SK-N-SH (cell line): ENCODE measurements around the gene ADAP1. TPM values are rescaled to one million over a fixed set of nuclear protein-coding genes. Genes with fewer than 3 reads are reported as not detected.

Experiments used
- CTCF ChIA-PET: fragments of 300-600, 350-600 bp; formaldehyde crosslinking; extraction: SDS; loops from one replicate; lab custom pipeline; 2021; lab: Yijun Ruan, JAX
- POLR2A ChIA-PET: fragments of 350-600 bp; sonication (Branson Sonifier 250); formaldehyde crosslinking; extraction: SDS; loops from one replicate; lab custom pipeline; 2020; ENCODE audit warnings: antibody characterized with exemption, inconsistent platforms; lab: Yijun Ruan, JAX
- DNase-seq: peaks from one replicate; pipeline ENCODE4 v3.0.0; 2012
- H2AFZ ChIP-seq: fragments of 200-600 bp; sonication (generic); 2 replicates; pipeline ENCODE4 v1.8.1; 2016; ENCODE audit warnings: antibody characterized with exemption, mild to moderate bottlenecking, low read depth
- H3F3A ChIP-seq: fragments of 200-600 bp; sonication (generic); replicated peaks from 2 replicates; pipeline ENCODE3; 2016; ENCODE audit warnings: antibody characterized with exemption, mild to moderate bottlenecking; ENCODE audit not compliant: insufficient read depth
- H3K27ac ChIP-seq, 2 experiments: fragments of 200-500 bp in 1 of 2; fragments of 200-600 bp in 1 of 2; sonication (Bioruptor generic) in 1 of 2; sonication (generic), shearing (Covaris generic) in 1 of 2; 2 replicates each; pipeline versions ENCODE4 v1.5.1 to v1.6.1; 2014 to 2016; ENCODE audit warnings: low read depth in 2 of 2, inconsistent platforms in 1 of 2, low read length in 1 of 2, mild to moderate bottlenecking in 1 of 2, mixed read lengths in 1 of 2
- H3K27me3 ChIP-seq: fragments of 200-600 bp; sonication (generic), shearing (Covaris generic); 2 replicates; pipeline ENCODE4 v1.6.1; 2016; ENCODE audit warnings: mixed run types; ENCODE audit not compliant: insufficient read depth
- H3K36me3 ChIP-seq, 2 experiments: fragments of 200-500 bp in 1 of 2; fragments of 200-600 bp in 1 of 2; sonication (Bioruptor generic) in 1 of 2; sonication (generic) in 1 of 2; replicated peaks in 1 of 2; 2 replicates each; pipeline versions ENCODE3 to v1.5.1; 2014 to 2016; ENCODE audit warnings: low read length in 1 of 2, mild to moderate bottlenecking in 1 of 2; ENCODE audit not compliant: insufficient read depth in 2 of 2, control insufficient read depth in 1 of 2
- H3K4me1 ChIP-seq, 2 experiments: fragments of 200-500 bp in 1 of 2; fragments of 200-600 bp in 1 of 2; sonication (Bioruptor generic) in 1 of 2; sonication (generic), shearing (Covaris generic) in 1 of 2; 2 replicates each; pipeline versions ENCODE4 v1.5.1 to v1.6.1; 2014 to 2016; ENCODE audit warnings: low read depth in 1 of 2, low read length in 1 of 2, mixed run types in 1 of 2; ENCODE audit not compliant: insufficient read depth in 2 of 2, control insufficient read depth in 1 of 2
- H3K4me2 ChIP-seq: fragments of 200-600 bp; sonication (generic), shearing (Covaris generic); 2 replicates; pipeline ENCODE4 v1.6.1; 2017; ENCODE audit warnings: mixed run types
- H3K4me3 ChIP-seq, 2 experiments: fragments of 200-500 bp in 1 of 2; fragments of 200-600 bp in 1 of 2; sonication (Bioruptor generic) in 1 of 2; sonication (generic), shearing (Covaris generic) in 1 of 2; 2 replicates each; pipeline versions ENCODE4 v1.5.1 to v1.8.1; 2014 to 2016; ENCODE audit warnings: low read depth in 2 of 2, inconsistent platforms in 1 of 2, low read length in 1 of 2, mild to moderate bottlenecking in 1 of 2, mixed read lengths in 1 of 2, moderate library complexity in 1 of 2
- H3K79me2 ChIP-seq: fragments of 200-600 bp; sonication (generic); 2 replicates; pipeline ENCODE4 v1.8.1; 2017; ENCODE audit warnings: mild to moderate bottlenecking; ENCODE audit not compliant: insufficient read depth
- H3K9ac ChIP-seq: fragments of 200-600 bp; sonication (generic); 2 replicates; pipeline ENCODE4 v1.6.1; 2017; ENCODE audit warnings: mixed run types
- H3K9me2 ChIP-seq: fragments of 200-600 bp; sonication (generic); 2 replicates; pipeline ENCODE4 v1.6.1; 2017; ENCODE audit warnings: mixed run types
- H3K9me3 ChIP-seq: fragments of 200-600 bp; sonication (generic); 2 replicates; pipeline ENCODE4 v1.6.1; 2017; ENCODE audit warnings: mixed run types, mild to moderate bottlenecking, moderate library complexity
- H4K20me1 ChIP-seq: fragments of 200-600 bp; sonication (generic); 2 replicates; pipeline ENCODE4 v1.6.1; 2017; ENCODE audit warnings: mild to moderate bottlenecking, mixed run types; ENCODE audit not compliant: insufficient read depth
- CHD2 ChIP-seq: fragments of 150-350 bp; IDR thresholded peaks from 2 replicates; pipeline ENCODE4 v1.6.1; 2018; ENCODE audit warnings: low read length; ENCODE audit not compliant: partially characterized antibody
- ELF1 ChIP-seq: IDR thresholded peaks from 2 replicates; pipeline ENCODE4 v1.4.0; 2012
- EP300 ChIP-seq, 2 experiments: IDR thresholded peaks; 2 replicates each; pipeline versions ENCODE4 v1.4.0 to v1.6.1; 2012; ENCODE audit warnings: borderline replicate concordance in 1 of 2, low read depth in 1 of 2, low read length in 1 of 2
- FOSL2 ChIP-seq: IDR thresholded peaks from 2 replicates; pipeline ENCODE4 v1.4.0; 2012; ENCODE audit warnings: low read depth, mild to moderate bottlenecking, moderate library complexity, borderline replicate concordance
- FOXJ3 ChIP-seq: sonication (generic); formaldehyde crosslinking; IDR thresholded peaks from 2 replicates; pipeline ENCODE4 v1.5.1; 2020; ENCODE audit warnings: mild to moderate bottlenecking, missing genetic modification reagents
- FOXM1 ChIP-seq: IDR thresholded peaks from 2 replicates; pipeline ENCODE4 v1.4.0; 2012; ENCODE audit warnings: low read depth, mild to moderate bottlenecking
- GABPA ChIP-seq: IDR thresholded peaks from 2 replicates; pipeline ENCODE4 v1.4.0; 2012; ENCODE audit warnings: low read depth, mild to moderate bottlenecking
- GATA2 ChIP-seq: sonication (generic); formaldehyde crosslinking; IDR thresholded peaks from 2 replicates; pipeline ENCODE4 v1.5.0; 2020; ENCODE audit warnings: mild to moderate bottlenecking, missing genetic modification reagents
- MEF2A ChIP-seq: IDR thresholded peaks from 2 replicates; pipeline ENCODE4 v1.4.0; 2012; ENCODE audit warnings: low read depth, borderline replicate concordance
- MXI1 ChIP-seq: IDR thresholded peaks from 2 replicates; pipeline ENCODE4 v1.6.1; 2012; ENCODE audit warnings: mild to moderate bottlenecking, low read depth, low read length, improper control_type of control experiment
- NRF1 ChIP-seq: IDR thresholded peaks from 2 replicates; pipeline ENCODE4 v1.6.1; 2012; ENCODE audit warnings: low read depth, mild to moderate bottlenecking, low read length
- RAD21 ChIP-seq: IDR thresholded peaks from 2 replicates; pipeline ENCODE4 v1.6.1; 2012; ENCODE audit warnings: mild to moderate bottlenecking, low read length
- RCOR1 ChIP-seq: fragments of 150-350 bp; IDR thresholded peaks from 2 replicates; pipeline ENCODE4 v1.6.1; 2017; ENCODE audit warnings: antibody characterized with exemption, low read length
- RXRA ChIP-seq: IDR thresholded peaks from 2 replicates; pipeline ENCODE4 v1.4.0; 2012; ENCODE audit warnings: low read depth, mild to moderate bottlenecking, borderline replicate concordance
- TAF1 ChIP-seq: IDR thresholded peaks from 2 replicates; pipeline ENCODE4 v1.6.1; 2012; ENCODE audit warnings: low read depth, mild to moderate bottlenecking, low read length, moderate library complexity, borderline replicate concordance
- TEAD4 ChIP-seq: IDR thresholded peaks from 2 replicates; pipeline ENCODE4 v1.4.0; 2012; ENCODE audit warnings: mild to moderate bottlenecking, borderline replicate concordance; ENCODE audit not compliant: insufficient read depth
- WGBS: methylation state at CpG from one replicate; pipeline ENCODE4 v1.1.6; 2017; ENCODE audit warnings: low lambda C conversion rate; 5-methylcytosine and 5-hydroxymethylcytosine counted together
- polyA plus RNA-seq, 3 experiments: library from polyadenylated mRNA; depleted of rRNA; stranded (reverse); fragments of >200 nt; gene quantifications; 2 replicates each; pipeline ENCODE4 v1.2.3, GENCODE V29; 2012
- TF ChIP-seq, protein P1 (sequence below): fragments of 150-350 bp; IDR thresholded peaks from 2 replicates; pipeline ENCODE4 v1.6.1; 2016; ENCODE audit warnings: mild to moderate bottlenecking, low read depth, low read length
- TF ChIP-seq, protein P2 (sequence below): IDR thresholded peaks from 2 replicates; pipeline ENCODE4 v1.4.0; 2012; ENCODE audit warnings: low read depth, borderline replicate concordance
- TF ChIP-seq, protein P3 (sequence below): IDR thresholded peaks from 2 replicates; pipeline ENCODE4; 2012

The ADAP1 gene
- polyA plus RNA-seq, 1 of the 3 experiments (the other 2 are of a cell fraction) = 3.2 TPM

DNA sequence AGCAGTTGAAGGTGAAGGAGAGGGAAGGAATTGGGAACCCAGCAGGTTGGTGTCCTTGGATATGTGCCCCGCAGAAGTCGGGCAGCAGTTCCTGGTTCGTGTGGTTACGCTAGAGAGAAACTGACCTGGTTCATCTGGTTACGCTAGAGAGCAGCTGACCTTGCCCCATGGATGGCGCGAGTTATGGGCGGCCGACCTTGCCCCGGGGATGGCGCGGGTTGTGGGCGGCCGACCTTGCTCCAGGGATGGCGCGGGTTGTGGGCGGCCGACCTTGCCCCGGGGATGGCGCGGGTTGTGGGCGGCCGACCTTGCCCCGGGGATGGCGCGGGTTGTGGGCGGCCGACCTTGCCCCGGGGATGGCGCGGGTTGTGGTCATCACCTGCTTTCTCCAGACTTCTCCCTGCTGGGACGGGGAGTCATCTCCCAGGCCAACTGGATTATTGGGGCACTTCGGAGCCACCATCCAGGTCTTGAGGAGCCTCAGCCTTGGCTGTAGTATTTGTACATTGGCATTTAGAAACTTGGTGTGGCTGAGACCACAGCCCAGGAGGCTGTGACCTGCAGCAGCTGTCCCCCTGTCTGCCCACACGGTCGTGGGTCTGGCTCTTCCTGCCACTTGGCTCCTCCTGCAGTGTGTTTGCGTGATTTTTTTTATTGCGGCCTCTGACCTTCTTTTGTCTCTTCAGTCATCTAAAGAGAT, 72.0 kb downstream of the ADAP1 start:
- H3K9ac ChIP-seq = no peak overlapping the region
- no peak overlapping the region for H2AFZ ChIP-seq
- H3K4me2 ChIP-seq = no peak overlapping the region
- no peak overlapping the region for H3K27ac ChIP-seq
- no peaks in the 10 kb centered on the region for H3K27me3 ChIP-seq
- H4K20me1 ChIP-seq = peaks cover 96% of the 10 kb centered on the region
- no peaks in the 10 kb centered on the region for H3K9me3 ChIP-seq
- CTCF ChIA-PET = interaction anchor here (0.8 to 1.5 kb wide), 3 partner anchors 9 to 26 kb away, joined by 3 to 6 read pairs (median 4); no protein-coding TSS in a partner anchor
- peaks cover 99% of the 10 kb centered on the region for H3K79me2 ChIP-seq
- peaks cover 4% of the 10 kb centered on the region for H3F3A ChIP-seq
- no peak for TF ChIP-seq GABPA
- TF ChIP-seq, protein P1, sequence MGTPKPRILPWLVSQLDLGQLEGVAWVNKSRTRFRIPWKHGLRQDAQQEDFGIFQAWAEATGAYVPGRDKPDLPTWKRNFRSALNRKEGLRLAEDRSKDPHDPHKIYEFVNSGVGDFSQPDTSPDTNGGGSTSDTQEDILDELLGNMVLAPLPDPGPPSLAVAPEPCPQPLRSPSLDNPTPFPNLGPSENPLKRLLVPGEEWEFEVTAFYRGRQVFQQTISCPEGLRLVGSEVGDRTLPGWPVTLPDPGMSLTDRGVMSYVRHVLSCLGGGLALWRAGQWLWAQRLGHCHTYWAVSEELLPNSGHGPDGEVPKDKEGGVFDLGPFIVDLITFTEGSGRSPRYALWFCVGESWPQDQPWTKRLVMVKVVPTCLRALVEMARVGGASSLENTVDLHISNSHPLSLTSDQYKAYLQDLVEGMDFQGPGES = no peak
- TF ChIP-seq MEF2A = no peak
- no peak for TF ChIP-seq FOXM1
- TF ChIP-seq TAF1 = no peak
- no peak for TF ChIP-seq RCOR1
- no peak for TF ChIP-seq RAD21
- no peak for TF ChIP-seq FOXJ3 (CRISPR knock-in tag)
- TF ChIP-seq MXI1 = no peak
- no peak for TF ChIP-seq ELF1
- TF ChIP-seq NRF1 = no peak
- TF ChIP-seq RXRA = no peak
- TF ChIP-seq CHD2 = no peak
- TF ChIP-seq GATA2 (CRISPR knock-in tag) = no peak
- TF ChIP-seq FOSL2 = no peak
- TF ChIP-seq, protein P2, sequence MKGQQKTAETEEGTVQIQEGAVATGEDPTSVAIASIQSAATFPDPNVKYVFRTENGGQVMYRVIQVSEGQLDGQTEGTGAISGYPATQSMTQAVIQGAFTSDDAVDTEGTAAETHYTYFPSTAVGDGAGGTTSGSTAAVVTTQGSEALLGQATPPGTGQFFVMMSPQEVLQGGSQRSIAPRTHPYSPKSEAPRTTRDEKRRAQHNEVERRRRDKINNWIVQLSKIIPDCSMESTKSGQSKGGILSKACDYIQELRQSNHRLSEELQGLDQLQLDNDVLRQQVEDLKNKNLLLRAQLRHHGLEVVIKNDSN = no peak
- TF ChIP-seq, protein P3, sequence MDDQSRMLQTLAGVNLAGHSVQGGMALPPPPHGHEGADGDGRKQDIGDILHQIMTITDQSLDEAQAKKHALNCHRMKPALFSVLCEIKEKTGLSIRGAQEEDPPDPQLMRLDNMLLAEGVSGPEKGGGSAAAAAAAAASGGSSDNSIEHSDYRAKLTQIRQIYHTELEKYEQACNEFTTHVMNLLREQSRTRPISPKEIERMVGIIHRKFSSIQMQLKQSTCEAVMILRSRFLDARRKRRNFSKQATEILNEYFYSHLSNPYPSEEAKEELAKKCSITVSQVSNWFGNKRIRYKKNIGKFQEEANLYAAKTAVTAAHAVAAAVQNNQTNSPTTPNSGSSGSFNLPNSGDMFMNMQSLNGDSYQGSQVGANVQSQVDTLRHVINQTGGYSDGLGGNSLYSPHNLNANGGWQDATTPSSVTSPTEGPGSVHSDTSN = no peak
- TF ChIP-seq EP300 (IDR thresholded peaks at IDR 0.05; ENCODE audit: borderline replicate concordance in 1 of 2, low read depth in 1 of 2, low read length in 1 of 2) = no peak
- TF ChIP-seq TEAD4 = no peak
- TF ChIP-seq, all 33 proteins: peak for 0
- no peak for DNase-seq
- POLR2A ChIA-PET = no interaction called here
- WGBS = 94% methylated on average over 21 of the region's 37 CpGs
- Histone ChIP-seq H3K36me3 (peaks cover 17 to 24% of the 10 kb centered on the region in 2 experiments), H3K9me2 (no peaks in the 10 kb centered on the region), H3K4me1 (peaks cover 11 to 15% of the 10 kb centered on the region in 2 experiments; a peak in 1 of 4 replicates), H3K4me3 (no peak overlapping the region)
